ENCODE data around the gene ELL2.

Gene ELL2

DNA sequence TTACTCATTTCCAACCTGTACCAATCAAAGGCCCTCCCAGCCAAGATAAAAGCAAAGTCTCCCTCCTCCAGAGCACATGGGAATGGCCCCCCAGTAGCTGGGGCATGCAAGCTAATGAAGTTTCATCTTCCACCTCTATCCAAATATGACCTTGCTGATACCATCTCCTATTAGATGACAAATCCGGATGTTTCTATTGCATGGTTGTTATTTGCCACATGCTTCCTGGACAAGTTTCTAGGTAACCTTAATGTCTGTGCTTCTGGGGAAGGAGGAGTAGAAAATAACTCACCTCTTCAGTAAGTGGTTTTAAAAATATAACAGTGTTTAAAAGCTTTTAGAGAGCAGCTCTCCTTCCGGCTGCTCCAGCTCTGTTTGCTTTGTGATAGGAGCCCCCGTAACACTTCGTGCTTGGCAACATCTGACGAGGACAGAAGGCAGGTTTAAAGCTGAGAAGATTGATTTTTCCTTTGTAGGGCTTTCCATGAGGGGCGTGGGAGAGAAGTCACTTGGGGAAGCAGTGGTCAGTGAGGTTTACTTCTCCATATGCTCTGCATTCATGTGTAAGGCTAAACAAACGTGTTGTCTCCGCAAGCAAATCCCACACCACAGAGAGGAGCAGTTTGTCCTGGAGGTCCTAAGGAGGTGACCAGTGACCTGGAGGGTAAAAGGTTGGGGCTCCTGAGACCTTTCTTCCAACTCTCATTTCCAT lies 98.8 kb downstream of the ELL2 start:
- Histone ChIP-seq H3K27me3 (ENCODE audit: low read depth, low read length) (no peaks in the 10 kb centered on the region), H3K4me3 (ENCODE audit: low read depth in 1 of 2, low read length in 2 of 2) (no peak overlapping the region), H3K27ac (ENCODE audit: low read length) (peak overlapping the region; percentile 57), H3K9me3 (ENCODE audit: control insufficient read depth in 1 of 2, low read length in 2 of 2) (no peaks in the 10 kb centered on the region), H3K36me3 (ENCODE audit: control insufficient read depth in 1 of 2, insufficient read depth in 2 of 2, low read length in 2 of 2) (peaks cover 0 to 15% of the 10 kb centered on the region in 2 donors), H3K4me1 (ENCODE audit: control insufficient read depth in 1 of 2, insufficient read depth in 2 of 2, low read length in 2 of 2) (peaks cover 0 to 11% of the 10 kb centered on the region in 2 donors)

DNA sequence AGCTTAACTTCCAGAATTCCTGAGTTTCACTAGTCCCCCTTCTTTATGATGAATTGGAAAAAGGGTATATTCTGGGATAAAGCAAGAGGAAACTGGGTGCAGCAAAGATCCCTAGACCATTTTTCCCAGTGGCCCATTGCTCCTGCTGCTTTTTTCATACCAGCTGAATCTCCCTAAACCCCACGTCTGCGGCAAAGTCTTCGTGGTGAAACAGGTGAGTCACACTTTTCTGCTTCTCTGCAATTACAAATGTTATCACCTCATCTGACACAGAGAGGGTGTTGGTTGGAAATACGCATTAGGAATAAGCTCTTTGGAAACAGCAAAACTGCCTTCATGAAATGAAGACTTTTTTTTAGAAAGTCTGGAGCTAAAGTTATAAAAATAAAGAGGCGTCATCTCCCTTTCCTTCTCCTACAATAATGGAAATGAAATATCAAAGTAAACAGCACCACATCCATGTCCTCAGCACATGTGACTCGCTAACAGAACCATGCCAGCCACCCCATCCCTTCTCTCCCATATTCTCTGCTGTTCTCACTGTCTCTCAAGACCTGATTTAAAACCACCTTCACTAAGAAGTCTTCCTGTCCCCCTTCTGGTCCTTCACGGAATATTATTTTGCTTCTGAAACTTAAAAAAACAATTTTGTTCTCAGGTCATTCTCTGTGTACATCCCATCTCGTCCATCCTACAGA lies 99.6 kb downstream of the ELL2 start:
- H3K36me3 ChIP-seq (ENCODE audit: control insufficient read depth in 1 of 2, insufficient read depth in 2 of 2, low read length in 2 of 2), result peaks cover 0 to 15% of the 10 kb centered on the region in 2 donors
- H3K9me3 ChIP-seq (ENCODE audit: control insufficient read depth in 1 of 2, low read length in 2 of 2), result no peaks in the 10 kb centered on the region
- H3K4me1 ChIP-seq (ENCODE audit: control insufficient read depth in 1 of 2, insufficient read depth in 2 of 2, low read length in 2 of 2), result peaks cover 0 to 11% of the 10 kb centered on the region in 2 donors
- H3K27ac ChIP-seq (ENCODE audit: low read length), result peak overlapping the region; percentile 57
- H3K4me3 ChIP-seq (ENCODE audit: low read depth in 1 of 2, low read length in 2 of 2), result no peak overlapping the region
- H3K27me3 ChIP-seq (ENCODE audit: low read depth, low read length), result no peaks in the 10 kb centered on the region

DNA sequence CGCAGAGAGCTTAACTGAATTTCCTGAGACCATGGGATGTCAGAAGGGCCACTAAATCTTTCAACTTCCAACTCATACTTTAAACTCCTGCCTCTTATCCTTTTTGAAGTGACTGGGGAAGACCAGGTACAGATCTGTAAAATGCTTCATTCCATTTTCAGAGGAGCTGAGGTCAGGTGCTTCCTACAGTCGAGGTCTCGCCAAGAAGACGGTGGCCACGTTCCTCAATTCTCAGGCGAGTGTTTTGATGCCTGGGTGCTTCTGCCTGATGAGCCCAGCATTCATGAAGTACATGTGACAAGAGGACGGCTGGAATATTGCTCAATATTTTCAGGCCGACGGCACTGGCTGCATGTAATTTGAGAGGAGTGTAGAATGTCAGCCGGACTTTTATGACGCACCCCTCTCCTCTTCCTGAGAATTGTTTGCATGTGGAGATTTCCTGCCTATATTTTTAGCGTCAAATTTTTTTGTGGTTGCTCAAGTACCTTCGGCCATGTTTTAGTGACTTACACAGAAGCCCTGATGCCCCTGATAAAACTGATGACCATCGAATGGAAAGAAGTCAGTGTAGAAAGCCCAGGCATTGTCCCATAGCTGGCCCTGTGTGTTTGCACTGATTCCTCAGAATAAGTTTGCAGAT lies 100.3 kb downstream of the ELL2 start:
- Histone ChIP-seq H3K9me3 (ENCODE audit: control insufficient read depth in 1 of 2, low read length in 2 of 2) (no peaks in the 10 kb centered on the region), H3K27ac (ENCODE audit: low read length) (peak overlapping the region; percentile 19), H3K4me3 (ENCODE audit: low read depth in 1 of 2, low read length in 2 of 2) (no peak overlapping the region), H3K4me1 (ENCODE audit: control insufficient read depth in 1 of 2, insufficient read depth in 2 of 2, low read length in 2 of 2) (peaks cover 0 to 11% of the 10 kb centered on the region in 2 donors), H3K36me3 (ENCODE audit: control insufficient read depth in 1 of 2, insufficient read depth in 2 of 2, low read length in 2 of 2) (peaks cover 0 to 15% of the 10 kb centered on the region in 2 donors), H3K27me3 (ENCODE audit: low read depth, low read length) (no peaks in the 10 kb centered on the region)

DNA sequence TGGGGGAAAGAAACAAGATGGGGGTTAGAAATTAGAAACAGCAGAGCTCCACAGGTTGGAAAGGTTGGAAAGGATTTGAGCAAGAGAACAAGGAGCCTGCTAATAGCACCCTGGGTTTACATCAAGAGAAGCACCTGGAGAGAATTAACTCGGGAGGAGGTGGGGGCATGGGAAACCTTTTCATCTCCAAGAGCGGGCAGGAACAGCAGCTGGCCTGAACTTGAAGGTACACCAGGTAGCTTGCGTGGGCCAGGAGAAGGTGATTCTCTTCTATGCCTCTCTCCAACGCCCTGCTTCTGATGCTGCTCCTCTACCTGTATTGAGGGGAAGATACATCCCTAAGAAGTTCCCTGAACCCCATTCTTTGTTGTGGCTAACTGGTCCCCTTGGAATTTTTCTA lies 102.0 kb downstream of the ELL2 start:
- H3K9me3 ChIP-seq (ENCODE audit: control insufficient read depth in 1 of 2, low read length in 2 of 2), result no peaks in the 10 kb centered on the region
- peaks cover 0 to 11% of the 10 kb centered on the region in 2 donors for H3K4me1 ChIP-seq (ENCODE audit: control insufficient read depth in 1 of 2, insufficient read depth in 2 of 2, low read length in 2 of 2)
- no peaks in the 10 kb centered on the region for H3K27me3 ChIP-seq (ENCODE audit: low read depth, low read length)
- peaks cover 0 to 15% of the 10 kb centered on the region in 2 donors for H3K36me3 ChIP-seq (ENCODE audit: control insufficient read depth in 1 of 2, insufficient read depth in 2 of 2, low read length in 2 of 2)
- H3K4me3 ChIP-seq (ENCODE audit: low read depth in 1 of 2, low read length in 2 of 2), result no peak overlapping the region
- H3K27ac ChIP-seq (ENCODE audit: low read length), result no peak overlapping the region

DNA sequence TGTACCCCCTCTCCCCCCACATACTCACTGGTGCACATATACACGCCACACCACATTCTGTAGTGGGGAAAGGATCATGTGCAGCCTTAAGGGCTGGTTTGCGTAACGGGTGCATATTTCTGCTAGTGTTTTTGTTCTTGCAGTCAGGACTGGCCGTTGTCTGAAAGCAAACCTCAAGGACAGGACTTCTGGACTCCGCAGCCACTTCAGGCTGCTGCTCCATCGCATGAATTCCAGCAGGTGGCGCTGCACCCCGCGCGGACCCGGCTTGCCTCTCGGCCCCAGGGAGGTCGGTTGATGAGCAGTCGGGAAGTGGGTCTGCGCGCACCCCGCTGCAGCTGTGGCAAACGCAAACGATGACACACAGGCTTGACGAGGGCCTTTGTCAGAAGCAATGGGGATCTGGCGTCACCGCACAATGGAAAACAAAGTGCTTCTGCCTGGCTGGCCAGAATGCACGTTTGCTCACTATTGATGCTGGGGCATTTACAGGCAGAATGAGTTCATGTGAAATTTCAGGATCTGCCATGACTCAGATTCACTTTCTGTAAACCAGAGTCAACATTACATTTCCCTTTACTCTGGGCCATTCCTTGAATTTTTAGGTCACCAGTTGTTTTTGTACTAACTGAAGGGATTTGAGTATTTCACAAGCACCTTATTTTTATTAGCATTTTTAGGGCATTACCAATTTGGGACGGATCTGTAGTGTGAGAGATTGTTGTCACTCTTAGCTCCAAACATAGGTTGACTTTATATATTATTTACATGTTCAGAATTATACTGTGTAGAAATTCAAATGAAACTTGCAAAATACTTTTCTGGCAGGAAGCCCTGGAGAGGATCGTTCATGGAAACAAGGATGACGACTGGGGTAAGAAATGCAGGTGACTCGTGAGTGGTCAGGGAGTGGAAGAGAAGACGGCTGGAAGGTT lies 102.7 kb downstream of the ELL2 start:
- peaks cover 0 to 11% of the 10 kb centered on the region in 2 donors for H3K4me1 ChIP-seq (ENCODE audit: control insufficient read depth in 1 of 2, insufficient read depth in 2 of 2, low read length in 2 of 2)
- no peaks in the 10 kb centered on the region for H3K9me3 ChIP-seq (ENCODE audit: control insufficient read depth in 1 of 2, low read length in 2 of 2)
- H3K4me3 ChIP-seq (ENCODE audit: low read depth in 1 of 2, low read length in 2 of 2), result peak overlapping the region; percentile 13 to 40
- H3K36me3 ChIP-seq (ENCODE audit: control insufficient read depth in 1 of 2, insufficient read depth in 2 of 2, low read length in 2 of 2), result peaks cover 0 to 15% of the 10 kb centered on the region in 2 donors
- peak overlapping the region; percentile 84 for H3K27ac ChIP-seq (ENCODE audit: low read length)
- no peaks in the 10 kb centered on the region for H3K27me3 ChIP-seq (ENCODE audit: low read depth, low read length)

DNA sequence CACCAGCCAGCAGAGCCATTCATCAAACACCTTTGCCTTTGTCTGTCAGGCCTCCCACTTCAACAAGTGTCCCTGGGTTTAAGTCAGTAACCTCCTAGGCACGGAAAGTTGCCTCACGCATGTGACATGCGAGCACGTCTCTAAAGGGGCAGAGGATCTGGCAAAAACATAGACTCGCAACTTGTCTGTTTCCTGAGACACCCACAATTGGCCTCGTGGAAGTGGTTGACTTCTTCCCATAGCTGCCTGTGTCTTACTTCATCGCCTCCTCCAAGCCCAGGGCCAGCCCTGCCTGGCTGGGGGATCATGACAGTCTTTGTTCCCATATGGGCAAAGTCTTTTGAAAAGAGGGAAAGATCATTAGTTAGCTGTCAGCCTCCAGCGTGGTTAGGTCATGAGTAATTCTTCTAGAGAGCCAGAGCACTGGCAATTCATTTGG lies 103.6 kb downstream of the ELL2 start:
- Histone ChIP-seq H3K36me3 (ENCODE audit: control insufficient read depth in 1 of 2, insufficient read depth in 2 of 2, low read length in 2 of 2) (peaks cover 0 to 15% of the 10 kb centered on the region in 2 donors), H3K27ac (ENCODE audit: low read length) (peak overlapping the region; percentile 84), H3K9me3 (ENCODE audit: control insufficient read depth in 1 of 2, low read length in 2 of 2) (no peaks in the 10 kb centered on the region), H3K27me3 (ENCODE audit: low read depth, low read length) (no peaks in the 10 kb centered on the region), H3K4me3 (ENCODE audit: low read depth in 1 of 2, low read length in 2 of 2) (no peak overlapping the region), H3K4me1 (ENCODE audit: control insufficient read depth in 1 of 2, insufficient read depth in 2 of 2, low read length in 2 of 2) (peaks cover 0 to 11% of the 10 kb centered on the region in 2 donors)

DNA sequence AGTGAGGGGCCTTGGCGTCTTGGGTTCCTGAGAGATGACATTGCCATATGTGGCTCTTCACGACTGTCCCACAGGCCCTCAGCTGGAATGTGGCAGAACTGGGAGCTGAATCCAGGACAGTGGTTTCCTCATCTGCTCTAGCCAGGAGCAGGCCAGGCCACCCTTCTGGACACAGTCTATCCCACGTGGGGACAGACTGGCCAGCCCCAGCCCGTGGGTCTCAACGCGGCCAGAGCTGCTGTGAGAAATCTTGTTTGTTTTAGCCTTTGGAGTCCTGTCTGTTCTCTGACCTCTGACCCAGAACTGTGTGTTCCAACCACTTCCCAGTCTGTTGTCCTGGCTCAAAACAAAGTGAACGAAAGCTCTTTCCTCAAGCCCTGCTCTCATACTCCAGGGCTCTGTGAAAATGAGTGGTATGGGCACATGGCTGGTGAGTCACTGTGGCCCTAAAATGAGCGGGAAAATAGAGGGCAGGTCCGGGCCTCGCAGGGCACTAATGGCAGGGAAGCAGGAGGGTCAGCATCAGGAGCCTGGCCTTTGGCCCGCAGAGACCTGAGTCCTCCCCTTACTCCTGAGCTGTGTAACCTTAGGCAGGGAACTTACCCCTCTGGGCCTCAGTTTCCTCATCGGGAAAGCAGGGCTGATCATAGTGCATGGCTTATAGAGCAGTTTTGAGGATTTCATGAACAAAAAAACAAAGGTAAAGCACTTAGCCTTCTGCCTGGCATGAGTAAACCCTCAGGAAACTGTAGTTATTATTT lies 104.3 kb downstream of the ELL2 start:
- Histone ChIP-seq H3K4me3 (ENCODE audit: low read depth in 1 of 2, low read length in 2 of 2) (no peak overlapping the region), H3K36me3 (ENCODE audit: control insufficient read depth in 1 of 2, insufficient read depth in 2 of 2, low read length in 2 of 2) (peaks cover 0 to 15% of the 10 kb centered on the region in 2 donors), H3K27me3 (ENCODE audit: low read depth, low read length) (no peaks in the 10 kb centered on the region), H3K27ac (ENCODE audit: low read length) (peak overlapping the region; percentile 84), H3K9me3 (ENCODE audit: control insufficient read depth in 1 of 2, low read length in 2 of 2) (no peaks in the 10 kb centered on the region), H3K4me1 (ENCODE audit: control insufficient read depth in 1 of 2, insufficient read depth in 2 of 2, low read length in 2 of 2) (peaks cover 0 to 5% of the 10 kb centered on the region in 2 donors)

DNA sequence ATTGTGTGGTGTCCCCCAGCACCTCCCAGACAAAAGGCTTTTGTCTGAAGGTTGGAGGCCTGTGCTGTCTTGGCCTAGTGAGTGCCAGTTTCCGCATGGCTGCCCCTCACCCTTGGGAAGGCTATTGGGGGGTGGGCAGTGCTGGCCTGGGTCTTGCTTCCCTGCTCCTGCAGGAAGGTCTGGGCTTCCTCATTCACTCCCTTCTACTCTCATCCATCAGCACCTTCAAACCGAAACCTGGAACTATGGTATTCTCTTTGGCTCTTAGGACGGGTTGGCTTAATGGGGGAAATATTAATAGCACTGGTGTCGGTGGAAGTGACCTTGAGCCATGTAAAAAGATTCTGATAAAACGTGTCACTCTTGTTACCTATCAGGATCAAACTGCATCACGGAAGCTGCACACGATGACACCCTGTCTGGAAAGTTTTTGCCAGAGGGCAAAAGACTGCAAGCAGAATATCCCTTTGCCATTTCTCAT lies 105.1 kb downstream of the ELL2 start:
- H3K4me1 ChIP-seq (ENCODE audit: control insufficient read depth in 1 of 2, insufficient read depth in 2 of 2, low read length in 2 of 2), result peaks cover 0 to under 1% of the 10 kb centered on the region in 2 donors
- no peaks in the 10 kb centered on the region for H3K27me3 ChIP-seq (ENCODE audit: low read depth, low read length)
- H3K4me3 ChIP-seq (ENCODE audit: low read depth in 1 of 2, low read length in 2 of 2), result no peak overlapping the region
- no peak overlapping the region for H3K27ac ChIP-seq (ENCODE audit: low read length)
- H3K9me3 ChIP-seq (ENCODE audit: control insufficient read depth in 1 of 2, low read length in 2 of 2), result no peaks in the 10 kb centered on the region
- peaks cover 0 to 12% of the 10 kb centered on the region in 2 donors for H3K36me3 ChIP-seq (ENCODE audit: control insufficient read depth in 1 of 2, insufficient read depth in 2 of 2, low read length in 2 of 2)

DNA sequence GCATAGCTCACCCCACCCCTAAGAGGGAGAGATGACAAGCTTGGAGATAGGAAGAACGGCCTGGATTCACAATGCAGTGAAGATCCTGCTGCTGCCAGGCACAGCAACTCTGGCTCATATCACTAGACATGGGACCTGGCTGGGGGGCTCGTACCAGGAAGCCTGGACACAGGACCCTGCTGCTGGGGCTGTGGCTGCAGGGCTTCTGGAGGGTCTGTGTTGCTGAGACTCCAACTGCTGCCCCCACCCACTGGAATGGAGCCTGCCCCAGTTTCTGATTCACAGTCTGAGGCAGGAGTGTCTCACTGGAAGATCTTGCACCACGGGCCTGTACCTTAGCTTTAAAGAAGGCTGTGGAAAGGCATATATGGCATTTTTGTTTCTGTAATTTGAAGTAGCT lies 108.2 kb downstream of the ELL2 start:
- H3K27ac ChIP-seq (ENCODE audit: low read length), result no peak overlapping the region
- no peaks in the 10 kb centered on the region for H3K4me1 ChIP-seq (ENCODE audit: control insufficient read depth in 1 of 2, insufficient read depth in 2 of 2, low read length in 2 of 2)
- H3K4me3 ChIP-seq (ENCODE audit: low read depth in 1 of 2, low read length in 2 of 2), result no peak overlapping the region

DNA sequence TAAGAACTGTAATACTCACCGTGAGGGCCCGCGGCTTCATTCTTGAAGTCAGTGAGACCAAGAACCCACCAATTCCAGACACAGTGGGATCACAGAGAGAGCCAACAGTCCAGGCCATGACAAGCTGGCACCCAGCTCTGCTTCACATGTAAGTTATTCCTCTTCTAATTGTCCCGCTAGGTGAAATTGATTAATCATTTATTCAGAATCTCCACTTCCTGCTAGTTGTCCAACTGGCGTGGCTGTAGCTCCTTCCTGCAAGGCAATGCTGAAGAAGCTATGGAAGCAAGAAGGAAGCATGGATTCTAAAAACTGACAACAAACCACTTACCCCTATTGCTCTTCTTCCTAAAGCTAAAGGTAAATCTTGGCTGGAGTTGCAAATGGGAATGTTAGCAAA lies 109.1 kb downstream of the ELL2 start:
- H3K4me3 ChIP-seq (ENCODE audit: low read depth in 1 of 2, low read length in 2 of 2), result no peak overlapping the region
- H3K36me3 ChIP-seq (ENCODE audit: control insufficient read depth in 1 of 2, insufficient read depth in 2 of 2, low read length in 2 of 2), result no peaks in the 10 kb centered on the region
- H3K4me1 ChIP-seq (ENCODE audit: control insufficient read depth in 1 of 2, insufficient read depth in 2 of 2, low read length in 2 of 2), result no peaks in the 10 kb centered on the region
- H3K27me3 ChIP-seq (ENCODE audit: low read depth, low read length), result no peaks in the 10 kb centered on the region
- H3K9me3 ChIP-seq (ENCODE audit: control insufficient read depth in 1 of 2, low read length in 2 of 2), result no peaks in the 10 kb centered on the region
- H3K27ac ChIP-seq (ENCODE audit: low read length), result no peak overlapping the region

More for the DNA sequence above, 108.2 kb downstream of the ELL2 start:
- no peaks in the 10 kb centered on the region for H3K36me3 ChIP-seq (ENCODE audit: control insufficient read depth in 1 of 2, insufficient read depth in 2 of 2, low read length in 2 of 2)
- no peaks in the 10 kb centered on the region for H3K27me3 ChIP-seq (ENCODE audit: low read depth, low read length)
- H3K9me3 ChIP-seq (ENCODE audit: control insufficient read depth in 1 of 2, low read length in 2 of 2), result no peaks in the 10 kb centered on the region

Data from muscle layer of duodenum (tissue), 2 donors.